ENCODE data around the gene IFI30.

DNA sequence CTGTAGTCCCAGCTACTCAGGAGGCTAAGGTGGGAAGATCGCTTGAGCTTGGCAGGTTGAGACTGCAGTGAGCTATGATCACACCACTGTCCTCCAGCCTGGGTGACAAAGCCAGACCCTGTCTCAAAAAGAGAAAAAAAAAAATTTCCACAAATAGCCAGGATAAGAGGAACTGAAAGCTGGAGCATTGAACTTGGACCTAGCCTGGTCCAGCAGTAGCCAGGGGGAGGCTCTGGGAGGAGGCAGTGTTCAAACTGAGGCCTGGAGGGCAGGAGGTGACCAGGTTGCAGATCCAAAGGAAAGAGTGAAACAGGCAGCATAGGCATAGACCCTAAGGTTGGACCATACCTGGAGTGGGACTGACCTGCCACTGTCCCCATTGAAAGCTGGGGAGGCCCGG lies 47.5 kb upstream of the IFI30 start:
- TF ChIP-seq POLR2AphosphoS5 (IDR thresholded peaks at IDR 0.05; ENCODE audit: insufficient read depth in 1 of 2, low read depth in 1 of 2): no peak
- TF ChIP-seq, protein P1, sequence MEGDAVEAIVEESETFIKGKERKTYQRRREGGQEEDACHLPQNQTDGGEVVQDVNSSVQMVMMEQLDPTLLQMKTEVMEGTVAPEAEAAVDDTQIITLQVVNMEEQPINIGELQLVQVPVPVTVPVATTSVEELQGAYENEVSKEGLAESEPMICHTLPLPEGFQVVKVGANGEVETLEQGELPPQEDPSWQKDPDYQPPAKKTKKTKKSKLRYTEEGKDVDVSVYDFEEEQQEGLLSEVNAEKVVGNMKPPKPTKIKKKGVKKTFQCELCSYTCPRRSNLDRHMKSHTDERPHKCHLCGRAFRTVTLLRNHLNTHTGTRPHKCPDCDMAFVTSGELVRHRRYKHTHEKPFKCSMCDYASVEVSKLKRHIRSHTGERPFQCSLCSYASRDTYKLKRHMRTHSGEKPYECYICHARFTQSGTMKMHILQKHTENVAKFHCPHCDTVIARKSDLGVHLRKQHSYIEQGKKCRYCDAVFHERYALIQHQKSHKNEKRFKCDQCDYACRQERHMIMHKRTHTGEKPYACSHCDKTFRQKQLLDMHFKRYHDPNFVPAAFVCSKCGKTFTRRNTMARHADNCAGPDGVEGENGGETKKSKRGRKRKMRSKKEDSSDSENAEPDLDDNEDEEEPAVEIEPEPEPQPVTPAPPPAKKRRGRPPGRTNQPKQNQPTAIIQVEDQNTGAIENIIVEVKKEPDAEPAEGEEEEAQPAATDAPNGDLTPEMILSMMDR (IDR thresholded peaks at IDR 0.05): no peak
- no peak for TF ChIP-seq POLR2A (IDR thresholded peaks at IDR 0.05)
